Nephron progenitor cell (in vitro differentiated cells): ENCODE data around the gene PLSCR5.

ENCODE experiments used
- DNase-seq: peaks from one replicate; pipeline ENCODE4 v3.0.0; 2021
- H3K27ac Mint-ChIP-seq: 2 replicates; pipeline ENCODE4 v1.8.0; 2021; ENCODE audit warnings: mild to moderate bottlenecking, moderate library complexity, mixed read lengths
- H3K27me3 Mint-ChIP-seq: 2 replicates; pipeline ENCODE4 v1.8.0; 2021; ENCODE audit warnings: mild to moderate bottlenecking, low read depth, mixed read lengths; ENCODE audit not compliant: poor library complexity
- H3K36me3 Mint-ChIP-seq: 2 replicates; pipeline ENCODE4 v1.8.0; 2021; ENCODE audit warnings: low read depth, mixed read lengths
- H3K4me1 Mint-ChIP-seq: 2 replicates; pipeline ENCODE4 v1.8.0; 2021; ENCODE audit warnings: mixed read lengths
- H3K4me3 Mint-ChIP-seq: 2 replicates; pipeline ENCODE4 v1.8.0; 2021; ENCODE audit warnings: mild to moderate bottlenecking, moderate library complexity, mixed read lengths
- H3K9me3 Mint-ChIP-seq: 2 replicates; pipeline ENCODE4 v1.8.0; 2021; ENCODE audit warnings: mild to moderate bottlenecking, moderate library complexity, mixed read lengths
- TF ChIP-seq, protein P1 (sequence below): fragments of 200-600 bp; sonication (generic); IDR thresholded peaks from 2 replicates; pipeline ENCODE4 v1.5.0; 2021; ENCODE audit warnings: antibody characterized with exemption

The PLSCR5 gene

GRCh38 chr3:146581951-146582467 lies 23.1 kb downstream of the PLSCR5 start:
- no peak for DNase-seq
- Mint-ChIP-seq H3K4me1 (no peaks in the 10 kb centered on the region), H3K9me3 (peaks cover 15% of the 10 kb centered on the region), H3K27me3 (no peaks in the 10 kb centered on the region), H3K27ac (no peak overlapping the region), H3K36me3 (peaks cover 6% of the 10 kb centered on the region), H3K4me3 (no peak overlapping the region)
- TF ChIP-seq, protein P1, sequence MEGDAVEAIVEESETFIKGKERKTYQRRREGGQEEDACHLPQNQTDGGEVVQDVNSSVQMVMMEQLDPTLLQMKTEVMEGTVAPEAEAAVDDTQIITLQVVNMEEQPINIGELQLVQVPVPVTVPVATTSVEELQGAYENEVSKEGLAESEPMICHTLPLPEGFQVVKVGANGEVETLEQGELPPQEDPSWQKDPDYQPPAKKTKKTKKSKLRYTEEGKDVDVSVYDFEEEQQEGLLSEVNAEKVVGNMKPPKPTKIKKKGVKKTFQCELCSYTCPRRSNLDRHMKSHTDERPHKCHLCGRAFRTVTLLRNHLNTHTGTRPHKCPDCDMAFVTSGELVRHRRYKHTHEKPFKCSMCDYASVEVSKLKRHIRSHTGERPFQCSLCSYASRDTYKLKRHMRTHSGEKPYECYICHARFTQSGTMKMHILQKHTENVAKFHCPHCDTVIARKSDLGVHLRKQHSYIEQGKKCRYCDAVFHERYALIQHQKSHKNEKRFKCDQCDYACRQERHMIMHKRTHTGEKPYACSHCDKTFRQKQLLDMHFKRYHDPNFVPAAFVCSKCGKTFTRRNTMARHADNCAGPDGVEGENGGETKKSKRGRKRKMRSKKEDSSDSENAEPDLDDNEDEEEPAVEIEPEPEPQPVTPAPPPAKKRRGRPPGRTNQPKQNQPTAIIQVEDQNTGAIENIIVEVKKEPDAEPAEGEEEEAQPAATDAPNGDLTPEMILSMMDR, result no peak

DNA sequence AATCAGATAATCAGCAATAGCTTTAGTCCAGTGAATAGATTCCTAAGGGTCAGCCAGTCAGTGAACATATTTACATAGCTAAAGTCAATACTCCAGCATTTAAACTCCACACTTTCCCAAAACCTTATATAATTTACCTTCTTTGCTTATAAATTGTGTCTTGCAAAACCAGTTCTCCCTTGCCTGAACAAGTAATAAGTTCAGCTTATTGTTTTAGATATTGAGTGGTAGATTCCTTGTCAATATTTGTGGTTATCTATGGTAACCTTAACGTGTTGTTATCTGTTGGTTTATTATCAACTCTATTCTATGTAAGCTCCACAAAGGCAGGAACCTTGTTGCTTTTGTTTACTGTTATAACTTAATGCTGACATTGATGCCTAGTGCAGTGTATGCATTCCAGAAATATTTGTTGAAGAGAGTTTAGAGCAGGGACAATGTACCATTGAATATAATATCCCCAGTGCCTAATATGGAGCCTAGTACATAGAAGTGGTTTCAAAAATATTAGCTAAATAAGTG lies 24.0 kb downstream of the PLSCR5 start:
- TF ChIP-seq, protein P1, result no peak
- peaks cover 6% of the 10 kb centered on the region for H3K36me3 Mint-ChIP-seq
- no peaks in the 10 kb centered on the region for H3K27me3 Mint-ChIP-seq
- DNase-seq, result no peak
- no peak overlapping the region for H3K27ac Mint-ChIP-seq
- no peaks in the 10 kb centered on the region for H3K4me1 Mint-ChIP-seq
- H3K4me3 Mint-ChIP-seq, result no peak overlapping the region
- peaks cover 15% of the 10 kb centered on the region for H3K9me3 Mint-ChIP-seq

DNA sequence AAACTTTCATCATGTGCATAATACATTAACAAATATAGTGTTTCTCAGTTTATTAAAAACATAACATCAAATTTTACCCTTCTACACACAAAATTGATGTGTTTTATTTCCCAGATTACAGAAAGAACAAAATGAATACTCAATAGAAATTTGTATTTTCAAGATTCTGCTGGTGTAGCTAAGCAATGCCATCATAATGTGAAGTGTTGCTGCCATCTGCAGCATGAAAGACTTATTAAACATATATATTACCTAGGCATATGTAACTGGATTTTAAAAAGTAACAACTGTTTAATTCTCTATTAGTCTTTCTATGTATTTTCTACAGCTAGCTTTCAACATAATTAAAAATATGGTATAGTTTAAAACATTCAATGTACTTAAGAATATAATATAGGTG lies 27.5 kb downstream of the PLSCR5 start:
- H3K4me3 Mint-ChIP-seq, result no peak overlapping the region
- H3K4me1 Mint-ChIP-seq, result no peaks in the 10 kb centered on the region
- H3K9me3 Mint-ChIP-seq, result peaks cover 4% of the 10 kb centered on the region
- peaks cover under 1% of the 10 kb centered on the region for H3K36me3 Mint-ChIP-seq
- DNase-seq, result no peak
- no peak overlapping the region for H3K27ac Mint-ChIP-seq
- H3K27me3 Mint-ChIP-seq, result no peaks in the 10 kb centered on the region
- TF ChIP-seq, protein P1, result peak; percentile 18

DNA sequence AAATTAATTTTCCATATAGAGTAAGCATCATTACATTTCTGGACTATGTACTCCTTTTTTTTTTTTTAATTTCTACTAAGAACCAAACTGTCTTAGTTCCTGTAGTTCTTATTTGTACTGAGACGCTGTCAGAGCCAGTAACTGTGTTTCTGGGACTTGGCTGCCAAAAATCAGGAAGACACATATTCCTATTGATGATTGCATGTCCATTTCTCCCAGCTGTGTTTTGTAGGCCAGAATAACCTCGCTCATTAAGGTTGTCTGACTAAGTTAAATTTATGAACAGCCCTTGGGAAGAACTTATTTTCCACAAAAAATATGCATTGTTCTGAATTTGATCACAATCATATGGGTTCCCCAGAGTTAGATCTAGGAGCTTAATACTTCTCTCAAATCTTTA lies 29.5 kb downstream of the PLSCR5 start:
- TF ChIP-seq, protein P1, result no peak
- no peaks in the 10 kb centered on the region for H3K36me3 Mint-ChIP-seq
- H3K27me3 Mint-ChIP-seq, result no peaks in the 10 kb centered on the region
- H3K4me1 Mint-ChIP-seq, result no peaks in the 10 kb centered on the region
- H3K9me3 Mint-ChIP-seq, result no peaks in the 10 kb centered on the region
- no peak overlapping the region for H3K27ac Mint-ChIP-seq
- no peak for DNase-seq
- no peak overlapping the region for H3K4me3 Mint-ChIP-seq

DNA sequence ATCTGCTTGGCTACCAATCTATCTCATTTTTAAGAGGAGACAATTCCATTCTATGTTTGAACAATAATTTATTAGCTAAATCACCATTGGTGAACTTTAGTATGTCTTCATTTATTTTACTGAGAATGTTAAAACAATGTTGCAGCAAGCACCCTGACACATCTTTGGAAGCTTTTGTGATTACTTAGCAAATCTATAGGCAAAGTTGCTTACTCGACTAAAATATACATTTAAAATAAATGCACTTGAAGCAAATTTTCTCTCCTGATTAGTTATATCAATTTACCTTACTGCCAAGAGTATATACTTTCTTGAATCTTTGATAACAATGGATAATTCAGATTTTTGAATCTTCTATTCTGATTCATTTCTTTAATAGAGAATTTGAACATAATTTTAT lies 31.0 kb downstream of the PLSCR5 start:
- no peaks in the 10 kb centered on the region for H3K27me3 Mint-ChIP-seq
- no peak overlapping the region for H3K27ac Mint-ChIP-seq
- H3K4me1 Mint-ChIP-seq, result no peaks in the 10 kb centered on the region
- TF ChIP-seq, protein P1, result no peak
- DNase-seq, result no peak
- no peaks in the 10 kb centered on the region for H3K36me3 Mint-ChIP-seq
- no peak overlapping the region for H3K4me3 Mint-ChIP-seq
- no peaks in the 10 kb centered on the region for H3K9me3 Mint-ChIP-seq

DNA sequence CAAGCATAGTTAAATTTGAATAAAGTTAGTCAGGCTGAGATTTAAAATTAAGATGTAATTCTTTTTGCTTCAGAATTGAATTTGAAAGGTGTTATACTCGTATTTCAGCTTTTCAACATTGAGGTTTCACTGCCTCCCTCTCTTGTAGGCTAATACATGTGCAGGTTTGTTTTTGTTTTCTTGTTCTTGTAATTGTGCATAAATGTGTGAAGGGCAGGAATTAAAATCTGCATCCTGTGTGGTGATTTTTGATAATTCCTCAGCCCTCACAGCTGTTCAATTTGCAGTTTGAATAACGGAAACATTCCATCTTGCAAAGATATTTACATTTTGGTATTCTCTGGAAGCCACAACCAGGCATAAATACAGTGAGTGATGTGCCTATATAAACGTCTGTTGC lies 35.8 kb downstream of the PLSCR5 start:
- Mint-ChIP-seq H3K27ac (no peak overlapping the region), H3K4me1 (no peaks in the 10 kb centered on the region), H3K4me3 (no peak overlapping the region), H3K9me3 (no peaks in the 10 kb centered on the region), H3K27me3 (no peaks in the 10 kb centered on the region), H3K36me3 (no peaks in the 10 kb centered on the region)
- TF ChIP-seq, protein P1, result no peak
- DNase-seq, result no peak
